Measurements from ENCODE around the gene SAMD14.

DNA sequence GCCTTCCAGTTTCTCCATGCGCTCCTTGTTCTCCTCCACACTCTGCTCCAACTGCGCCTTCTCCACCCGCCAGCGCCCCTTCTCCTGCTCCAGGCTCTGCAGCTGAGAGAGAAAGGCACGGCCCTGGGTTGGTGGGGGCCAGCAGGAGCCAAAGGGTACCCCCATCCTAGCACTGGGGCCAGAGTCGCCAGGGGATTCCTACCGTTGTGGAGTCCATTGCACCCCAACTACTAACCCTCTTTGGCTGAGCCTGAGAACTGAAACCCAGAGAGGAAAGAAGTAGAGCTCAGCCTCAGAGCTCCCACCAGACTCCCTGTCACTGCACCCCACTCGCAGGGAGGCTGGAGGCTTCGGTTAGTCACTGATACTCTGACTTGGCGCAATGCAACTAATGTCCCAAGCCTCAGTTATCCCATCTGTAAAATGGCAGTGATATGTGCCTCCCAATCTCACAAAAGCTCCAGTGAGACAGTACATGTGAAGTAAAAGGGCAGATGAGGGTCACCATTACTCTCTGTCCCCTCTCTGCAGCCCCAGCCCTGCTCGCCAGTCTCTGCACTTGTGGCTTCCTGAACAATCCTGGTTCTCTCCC, 6.2 kb upstream of the SAMD14 start:
- TF ChIP-seq, protein P1, sequence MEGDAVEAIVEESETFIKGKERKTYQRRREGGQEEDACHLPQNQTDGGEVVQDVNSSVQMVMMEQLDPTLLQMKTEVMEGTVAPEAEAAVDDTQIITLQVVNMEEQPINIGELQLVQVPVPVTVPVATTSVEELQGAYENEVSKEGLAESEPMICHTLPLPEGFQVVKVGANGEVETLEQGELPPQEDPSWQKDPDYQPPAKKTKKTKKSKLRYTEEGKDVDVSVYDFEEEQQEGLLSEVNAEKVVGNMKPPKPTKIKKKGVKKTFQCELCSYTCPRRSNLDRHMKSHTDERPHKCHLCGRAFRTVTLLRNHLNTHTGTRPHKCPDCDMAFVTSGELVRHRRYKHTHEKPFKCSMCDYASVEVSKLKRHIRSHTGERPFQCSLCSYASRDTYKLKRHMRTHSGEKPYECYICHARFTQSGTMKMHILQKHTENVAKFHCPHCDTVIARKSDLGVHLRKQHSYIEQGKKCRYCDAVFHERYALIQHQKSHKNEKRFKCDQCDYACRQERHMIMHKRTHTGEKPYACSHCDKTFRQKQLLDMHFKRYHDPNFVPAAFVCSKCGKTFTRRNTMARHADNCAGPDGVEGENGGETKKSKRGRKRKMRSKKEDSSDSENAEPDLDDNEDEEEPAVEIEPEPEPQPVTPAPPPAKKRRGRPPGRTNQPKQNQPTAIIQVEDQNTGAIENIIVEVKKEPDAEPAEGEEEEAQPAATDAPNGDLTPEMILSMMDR (IDR thresholded peaks at IDR 0.05) = no peak
- no peak for TF ChIP-seq SP1 (CRISPR knock-in tag; conservative IDR thresholded peaks at IDR 0.05)
- TF ChIP-seq, protein P2, sequence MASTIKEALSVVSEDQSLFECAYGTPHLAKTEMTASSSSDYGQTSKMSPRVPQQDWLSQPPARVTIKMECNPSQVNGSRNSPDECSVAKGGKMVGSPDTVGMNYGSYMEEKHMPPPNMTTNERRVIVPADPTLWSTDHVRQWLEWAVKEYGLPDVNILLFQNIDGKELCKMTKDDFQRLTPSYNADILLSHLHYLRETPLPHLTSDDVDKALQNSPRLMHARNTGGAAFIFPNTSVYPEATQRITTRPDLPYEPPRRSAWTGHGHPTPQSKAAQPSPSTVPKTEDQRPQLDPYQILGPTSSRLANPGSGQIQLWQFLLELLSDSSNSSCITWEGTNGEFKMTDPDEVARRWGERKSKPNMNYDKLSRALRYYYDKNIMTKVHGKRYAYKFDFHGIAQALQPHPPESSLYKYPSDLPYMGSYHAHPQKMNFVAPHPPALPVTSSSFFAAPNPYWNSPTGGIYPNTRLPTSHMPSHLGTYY (CRISPR knock-in tag; IDR thresholded peaks at IDR 0.05) = no peak
- no peak for TF ChIP-seq USF1 (CRISPR knock-in tag; IDR thresholded peaks at IDR 0.05)
- TF ChIP-seq CREM (CRISPR knock-in tag; IDR thresholded peaks at IDR 0.05) = no peak

Measured in WTC11 (cell line).